HG02885 (cell line): Measurements from ENCODE around the gene RPLP2.

Source experiments
- ATAC-seq: cut with Tn5 transposase; IDR thresholded peaks from one replicate; pipeline ENCODE4 v1.9.1; 2021; ENCODE audit warnings: mild to moderate bottlenecking; ENCODE audit not compliant: unreplicated experiment, poor library complexity

Gene RPLP2

GRCh38 chr11:821512-822371 is 12.0 kb downstream of the RPLP2 start:
- no peak for ATAC-seq

GRCh38 chr11:823441-824291 is 13.9 kb downstream of the RPLP2 start:
- ATAC-seq = no peak

GRCh38 chr11:824292-824880 is 14.6 kb downstream of the RPLP2 start:
- no peak for ATAC-seq

- no peak for ATAC-seq
These were observed 15.2 kb downstream of the RPLP2 start for GRCh38 chr11:824942-825341.

- ATAC-seq = no peak
These were observed 15.8 kb downstream of the RPLP2 start for GRCh38 chr11:825366-826226.

DNA sequence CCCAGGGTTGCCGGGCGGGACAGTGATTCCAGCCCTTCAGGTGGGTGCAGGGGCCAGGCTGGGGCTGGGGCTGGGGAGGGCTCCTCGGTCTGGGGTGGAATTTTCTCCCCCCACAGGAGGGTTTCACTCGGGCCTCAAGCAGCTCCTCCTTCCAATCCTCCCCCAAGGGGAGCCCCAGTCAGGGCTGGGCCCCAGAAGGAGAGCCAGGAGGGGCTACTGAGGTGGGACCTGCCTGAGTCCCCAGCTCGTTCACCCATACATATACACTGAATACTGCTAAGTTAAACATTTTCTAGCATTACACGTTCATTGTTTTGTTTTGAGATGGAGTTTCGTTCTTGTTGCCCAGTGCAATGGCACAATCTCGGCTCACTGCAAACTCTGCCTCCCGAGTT is 16.5 kb downstream of the RPLP2 start:
- no peak for ATAC-seq

DNA sequence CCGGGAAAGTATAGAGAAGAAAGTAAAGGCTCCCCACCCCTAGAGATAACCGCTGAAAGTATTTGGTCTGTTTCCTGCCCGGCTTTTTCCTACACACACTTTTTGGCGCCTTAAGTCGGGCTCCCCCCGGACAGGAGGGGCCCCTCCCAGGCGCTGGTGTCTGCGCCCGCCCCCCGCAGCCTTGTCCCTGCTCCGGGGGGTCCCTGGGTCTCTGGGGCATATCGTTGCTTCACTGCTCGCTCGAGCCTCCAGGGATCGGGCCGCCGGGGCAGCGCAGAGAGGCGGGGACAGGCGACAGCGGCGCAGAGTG is 17.0 kb downstream of the RPLP2 start:
- ATAC-seq = peak; percentile 17

DNA sequence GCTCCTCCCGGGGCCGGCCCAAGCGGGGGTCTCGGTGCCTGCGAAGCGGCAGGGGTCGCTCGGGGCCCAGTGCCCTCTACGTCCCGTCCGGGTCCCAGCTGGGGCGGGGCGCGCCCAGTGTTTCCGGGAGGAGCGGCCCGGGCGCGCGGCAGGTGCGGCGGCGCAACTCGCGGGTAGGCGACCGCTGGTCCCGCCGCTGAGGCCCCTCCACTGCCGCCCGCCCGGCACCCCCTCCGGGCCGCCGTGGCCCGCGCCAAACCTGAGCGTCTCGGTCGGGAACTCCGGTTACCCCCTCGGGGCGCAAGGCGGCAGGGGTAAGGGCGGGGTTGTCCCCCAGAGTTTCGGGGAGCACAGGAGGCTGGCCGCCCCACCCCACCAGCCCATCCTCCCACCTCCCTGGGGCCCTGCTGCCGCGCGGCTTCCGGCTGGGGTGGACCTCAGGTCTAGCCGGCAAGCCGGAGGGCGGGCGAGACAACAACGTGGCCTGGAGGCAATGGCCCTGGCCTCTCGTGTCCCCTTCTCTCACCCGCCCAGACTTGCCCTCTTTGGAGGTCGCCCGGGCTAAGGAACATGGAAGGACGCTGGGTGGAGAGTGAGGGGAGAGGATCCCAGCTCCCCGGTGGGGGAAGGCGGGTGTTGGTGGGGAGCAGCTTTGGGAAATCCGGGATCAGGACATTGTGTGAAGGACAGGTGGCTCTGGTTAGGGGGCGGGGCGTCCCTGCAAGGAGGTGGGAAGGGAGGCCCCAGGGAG is 17.6 kb downstream of the RPLP2 start:
- peak; percentile 62 for ATAC-seq

GRCh38 chr11:827897-828192 is 18.1 kb downstream of the RPLP2 start, which contains the start of gene CRACR2B:
CRACR2B (plus strand) TSS chr11:827919; CDS start chr11:828608, 689 bp downstream.
- no peak for ATAC-seq

GRCh38 chr11:828506-829175 is 18.9 kb downstream of the RPLP2 start:
- ATAC-seq = no peak

DNA sequence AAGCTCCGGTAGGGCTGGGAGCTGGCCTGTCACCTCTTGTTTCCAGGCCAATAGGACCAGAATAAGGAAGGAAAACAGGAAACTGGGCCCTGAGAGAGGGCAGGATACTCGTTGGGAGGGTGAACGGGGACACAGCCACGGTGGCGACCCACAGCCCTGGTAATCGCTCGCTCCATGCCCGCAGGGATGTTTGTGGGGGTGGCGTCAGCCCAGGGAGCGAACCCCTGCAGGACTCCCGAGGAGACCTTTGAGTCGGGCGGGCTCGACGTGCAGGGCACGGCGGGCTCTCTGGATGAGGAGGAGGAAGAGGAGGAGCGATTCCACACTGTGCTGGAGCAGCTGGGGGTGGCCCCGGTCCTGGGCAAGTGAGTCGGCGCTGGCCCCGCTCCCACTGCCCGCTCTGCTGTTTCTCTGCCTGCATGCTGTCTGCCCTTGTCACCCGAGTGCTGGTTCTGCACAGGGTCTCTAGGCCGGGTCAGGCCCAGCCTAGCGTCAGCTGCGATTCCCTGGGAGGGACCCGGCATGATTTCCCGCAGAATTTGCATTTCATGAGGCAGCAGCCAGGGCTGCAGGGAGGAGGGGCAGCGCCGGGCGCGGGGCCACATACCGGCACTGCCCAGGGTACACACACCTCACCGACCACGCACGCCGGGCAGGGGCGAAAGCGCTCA is 19.5 kb downstream of the RPLP2 start:
- ATAC-seq = no peak

GRCh38 chr11:829847-830294 is 20.1 kb downstream of the RPLP2 start:
- no peak for ATAC-seq

DNA sequence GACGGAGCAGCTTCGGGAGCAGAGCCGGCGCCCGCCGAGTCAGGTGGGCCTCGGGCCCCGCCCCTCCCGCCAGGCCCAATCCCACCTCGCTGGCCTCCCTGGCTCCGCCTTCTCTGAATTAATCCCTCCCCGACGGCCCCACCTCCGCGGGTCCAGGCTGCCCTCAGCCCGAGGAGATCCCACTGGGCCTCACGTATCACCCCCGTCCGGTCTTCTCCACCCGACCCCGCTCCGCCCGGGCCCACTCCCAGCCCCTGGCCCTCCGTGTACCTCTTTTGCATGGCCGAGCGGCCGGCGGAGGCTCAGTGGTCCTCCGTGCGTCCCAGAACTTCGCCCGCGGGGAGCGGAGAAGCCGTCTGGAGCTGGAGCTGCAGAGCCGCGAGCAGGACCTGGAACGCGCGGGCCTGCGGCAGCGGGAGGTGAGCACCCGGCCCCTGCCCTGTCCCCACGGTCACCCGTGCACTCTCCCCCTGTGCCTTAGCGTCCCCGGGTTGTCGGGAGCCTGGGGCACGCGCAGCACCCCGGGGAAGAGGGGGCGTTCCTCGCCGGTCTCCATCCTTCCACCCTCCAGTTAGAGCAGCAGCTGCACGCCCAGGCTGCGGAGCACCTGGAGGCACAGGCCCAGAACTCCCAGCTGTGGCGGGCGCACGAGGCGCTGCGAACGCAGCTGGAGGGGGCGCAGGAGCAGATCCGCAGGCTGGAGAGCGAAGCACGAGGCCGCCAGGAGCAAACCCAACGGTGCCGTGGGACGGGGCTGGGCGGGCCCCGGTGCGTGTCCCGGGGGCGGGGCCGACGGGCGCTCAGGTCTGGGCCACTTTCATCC is 20.7 kb downstream of the RPLP2 start:
- no peak for ATAC-seq

DNA sequence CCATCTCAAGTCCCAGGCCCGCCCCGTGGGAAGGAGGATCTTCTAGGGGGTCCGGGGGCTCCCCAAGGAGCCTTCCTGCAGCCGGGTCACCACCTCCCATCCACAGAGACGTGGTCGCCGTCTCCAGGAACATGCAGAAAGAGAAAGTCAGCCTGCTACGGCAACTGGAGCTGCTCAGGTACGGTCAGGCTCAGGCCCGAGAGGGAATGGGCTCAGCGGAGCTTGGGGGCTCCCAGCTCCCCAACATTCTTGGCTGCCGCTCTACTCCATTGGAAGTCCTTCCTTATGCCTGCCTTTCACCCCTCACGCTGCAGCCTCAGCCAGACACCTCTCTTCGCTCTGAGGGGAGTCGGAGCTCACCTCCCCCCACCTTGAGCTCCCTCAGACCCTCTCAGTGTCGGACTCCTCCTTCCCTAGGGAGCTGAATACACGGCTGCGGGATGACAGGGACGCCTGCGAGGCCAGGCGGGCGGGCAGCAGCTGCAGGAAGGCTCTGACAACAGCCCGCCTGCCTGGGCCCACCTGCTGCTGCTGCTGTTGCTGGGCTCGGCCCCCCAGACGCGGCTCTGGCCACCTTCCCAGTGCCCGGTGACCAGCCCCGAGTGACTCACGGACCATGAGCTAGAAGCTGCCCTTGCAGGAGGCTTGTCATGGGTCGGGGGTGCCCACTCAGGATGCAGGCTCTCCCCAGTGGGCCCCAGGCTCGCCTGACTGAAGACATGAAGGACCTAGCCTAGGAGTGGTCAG is 21.5 kb downstream of the RPLP2 start:
- ATAC-seq = no peak

GRCh38 chr11:831961-832528 is 22.3 kb downstream of the RPLP2 start:
- no peak for ATAC-seq

DNA sequence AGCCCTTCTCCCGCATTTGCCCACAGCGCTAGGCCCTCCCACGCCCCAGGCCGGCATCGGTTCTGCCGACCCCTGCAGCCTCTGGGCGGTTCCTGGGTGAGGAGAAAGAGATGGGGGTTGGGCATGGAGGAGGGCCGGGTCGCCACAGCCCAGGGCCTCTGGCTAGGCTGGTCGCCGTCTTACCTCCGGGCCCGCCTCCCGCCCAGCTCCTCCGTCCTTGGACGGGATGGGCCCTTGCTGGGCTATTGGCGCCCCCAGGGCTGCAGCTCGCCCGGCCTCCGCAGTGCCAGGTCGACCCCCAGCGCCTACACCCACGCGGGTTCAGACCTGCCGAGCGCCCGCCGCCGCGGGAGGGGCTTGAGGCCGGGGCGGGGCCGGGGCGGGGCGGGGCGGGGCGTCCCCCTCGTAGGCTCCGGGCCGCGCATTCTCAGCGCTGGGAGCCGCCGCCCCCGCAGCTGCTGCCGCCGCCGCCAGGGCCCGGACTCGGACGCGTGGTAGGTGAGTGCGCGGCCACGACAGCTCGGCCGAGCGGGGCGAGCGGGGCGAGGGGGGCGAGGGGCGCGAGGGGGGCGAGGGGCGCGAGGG is 22.9 kb downstream of the RPLP2 start, which contains the start of gene CD151:
Gene CD151, plus strand, starts transcription at position 424 of the 585 bp plus-strand sequence. CDS start 3,118 bp downstream, outside the sequence.
- ATAC-seq = peak; percentile 52
